K562 (cell line): Measurements from ENCODE around the gene SYNM. TPM values are rescaled to one million over a fixed set of nuclear protein-coding genes. Genes with fewer than 3 reads are reported as not detected.

Experiments used
- ATAC-seq: fragments of 200-7000 bp; cut with Tn5 transposase; 3 replicates; pipeline ENCODE4 v1.9.1; 2020; ENCODE audit warnings: moderate library complexity
- BruUV-seq: library from RNA; stranded (reverse); fragments of 400-500 nt; replicated peaks from 2 replicates; lab custom pipeline; 2021; lab: Mats Ljungman, UMichigan
- CTCF ChIA-PET: fragments of 300-600 bp; formaldehyde crosslinking; extraction: SDS; loops from one replicate; lab custom pipeline; 2021; ENCODE audit warnings: low intra/inter-chr PET ratio; lab: Yijun Ruan, JAX
- POLR2A ChIA-PET: fragments of 300-600, 350-650 bp; sonication (Branson Sonifier 250); formaldehyde crosslinking; extraction: SDS; loops from one replicate; lab custom pipeline; 2021; ENCODE audit warnings: antibody characterized with exemption, inconsistent platforms; lab: Yijun Ruan, JAX
- DNase-seq, 4 experiments: peaks; one replicate each; pipeline versions ENCODE4 v3.0.0 to v3.0.0-alpha.2; 2011 to 2018; ENCODE audit warnings: low spot score in 3 of 4, mixed read lengths in 3 of 4; ENCODE audit errors: extremely low read depth in 1 of 4
- FAIRE-seq: peaks from 2 replicates; lab custom pipeline; 2011; peaks lifted over from hg19 to GRCh38; lab: Jason Lieb, UNC
- H2AFZ ChIP-seq: 2 replicates; pipeline ENCODE4 v1.6.0; 2011; ENCODE audit warnings: low read depth, low read length, control low read depth, inconsistent platforms
- H3K27ac ChIP-seq: fragments of 200-600 bp; 3 replicates; pipeline ENCODE4 v1.8.0; 2011; ENCODE audit warnings: low read depth, mild to moderate bottlenecking, control low read depth, inconsistent platforms, low read length, moderate library complexity, mixed read lengths; ENCODE audit errors: extremely low read depth
- H3K27me3 ChIP-seq, 2 experiments: fragments of 300-600 bp in 1 of 2; 2 replicates in 1 of 2; 3 replicates in 1 of 2; pipeline versions ENCODE4 v1.6.0 to v1.8.0; 2011; ENCODE audit warnings: inconsistent platforms in 2 of 2, low read length in 2 of 2, mild to moderate bottlenecking in 1 of 2, mixed read lengths in 1 of 2, moderate library complexity in 1 of 2; ENCODE audit not compliant: control insufficient read depth in 2 of 2, insufficient read depth in 2 of 2
- H3K36me3 ChIP-seq: fragments of 300-600 bp; 3 replicates; pipeline ENCODE4 v1.8.0; 2011; ENCODE audit warnings: mild to moderate bottlenecking, low read length, inconsistent platforms; ENCODE audit not compliant: control insufficient read depth, insufficient read depth
- H3K4me1 ChIP-seq, 2 experiments: fragments of 200-600 bp in 1 of 2; replicated peaks in 1 of 2; 2 replicates in 1 of 2; 3 replicates in 1 of 2; pipeline versions ENCODE4 v1.5.1 to v1.8.0; 2011; ENCODE audit warnings: inconsistent platforms in 2 of 2, low read length in 2 of 2, mild to moderate bottlenecking in 1 of 2, mixed read lengths in 1 of 2, moderate library complexity in 1 of 2; ENCODE audit not compliant: control insufficient read depth in 2 of 2, insufficient read depth in 2 of 2
- H3K4me2 ChIP-seq: 2 replicates; pipeline ENCODE4 v1.6.1; 2011; ENCODE audit warnings: low read length, control low read depth, inconsistent platforms, mixed read lengths; ENCODE audit not compliant: insufficient read depth
- H3K4me3 ChIP-seq: fragments of 200-600 bp; sonication (generic), shearing (Covaris generic); 2 replicates; pipeline ENCODE4 v1.5.1; 2016; ENCODE audit warnings: control low read depth, inconsistent platforms
- H3K79me2 ChIP-seq: fragments of 200-600 bp; 3 replicates; pipeline ENCODE4 v1.8.0; 2011; ENCODE audit warnings: low read length, inconsistent platforms; ENCODE audit not compliant: control insufficient read depth, insufficient read depth
- H3K9ac ChIP-seq, 2 experiments: 2 replicates each; pipeline versions ENCODE4 v1.6.0 to v1.6.1; 2011; ENCODE audit warnings: low read depth in 2 of 2, low read length in 2 of 2, control low read depth in 1 of 2, inconsistent platforms in 1 of 2, mild to moderate bottlenecking in 1 of 2, mixed read lengths in 1 of 2; ENCODE audit not compliant: insufficient read depth in 1 of 2
- H3K9me1 ChIP-seq: one replicate; pipeline ENCODE4 v1.6.0; 2011; ENCODE audit warnings: inconsistent platforms, mild to moderate bottlenecking, low read length, moderate library complexity; ENCODE audit not compliant: control insufficient read depth, insufficient read depth
- H3K9me3 ChIP-seq: replicated peaks from 2 replicates; pipeline ENCODE4 v1.5.1; 2011; ENCODE audit warnings: low read depth, low read length, inconsistent platforms; ENCODE audit not compliant: control insufficient read depth, insufficient read depth
- H4K20me1 ChIP-seq: replicated peaks from 2 replicates; pipeline ENCODE4 v1.6.1; 2011; ENCODE audit warnings: low read length, inconsistent platforms, mixed read lengths; ENCODE audit not compliant: control insufficient read depth, insufficient read depth
- BRF2 ChIP-seq: IDR thresholded peaks from 3 replicates; pipeline ENCODE4 v1.6.1; 2011; ENCODE audit warnings: borderline replicate concordance, mild to moderate bottlenecking; ENCODE audit not compliant: insufficient read length, insufficient read depth
- CHAMP1 ChIP-seq: fragments of 450-650 bp; IDR thresholded peaks from 2 replicates; pipeline ENCODE4 v1.6.1; 2016; ENCODE audit warnings: mild to moderate bottlenecking
- ELF4 ChIP-seq: fragments of 450-650 bp; formaldehyde crosslinking; IDR thresholded peaks from 2 replicates; pipeline ENCODE4 v1.4.0; 2022; ENCODE audit warnings: missing genetic modification characterization
- FUS ChIP-seq: fragments of 200-400 bp; formaldehyde crosslinking; optimal IDR thresholded peaks from 2 replicates; pipeline ENCODE3; 2017; ENCODE audit warnings: low read depth, low read length
- HIVEP1 ChIP-seq: fragments of 250-450 bp; sonication (Bioruptor Pico); IDR thresholded peaks from 2 replicates; pipeline ENCODE4 v1.4.0; 2020; ENCODE audit warnings: mild to moderate bottlenecking
- MEF2A ChIP-seq: IDR thresholded peaks from 2 replicates; pipeline ENCODE4 v1.6.1; 2011; ENCODE audit warnings: low read depth, mild to moderate bottlenecking, low read length, moderate library complexity; ENCODE audit not compliant: control insufficient read depth
- MEF2D ChIP-seq: conservative IDR thresholded peaks from 2 replicates; pipeline ENCODE4 v1.6.1; 2016; ENCODE audit warnings: low read depth, missing genetic modification characterization, missing compliant biosample characterization
- MITF ChIP-seq: IDR thresholded peaks from 2 replicates; pipeline ENCODE4 v1.6.1; 2014; ENCODE audit warnings: antibody characterized with exemption
- PRMT5 ChIP-seq: sonication (generic); formaldehyde crosslinking; IDR thresholded peaks from 2 replicates; pipeline ENCODE4 v1.5.0; 2020; ENCODE audit warnings: missing genetic modification reagents
- TFE3 ChIP-seq: fragments of 450-650 bp; formaldehyde crosslinking; IDR thresholded peaks from 2 replicates; pipeline ENCODE4 v1.4.0; 2020; ENCODE audit warnings: mild to moderate bottlenecking, mixed read lengths
- THRAP3 ChIP-seq: fragments of 450-650 bp; IDR thresholded peaks from 2 replicates; pipeline ENCODE4 v1.6.1; 2016; ENCODE audit warnings: mild to moderate bottlenecking, inconsistent platforms, borderline replicate concordance
- ZFP30 ChIP-seq: fragments of 250-450 bp; sonication (Bioruptor Pico); IDR thresholded peaks from 2 replicates; pipeline ENCODE4 v1.8.0; 2022; ENCODE audit warnings: moderate library complexity, mild to moderate bottlenecking, inconsistent platforms, borderline replicate concordance
- WGBS: fragments of 100-300 bp; shearing (Covaris generic); methylation state at CpG from one replicate; pipeline ENCODE4 v1.1.6; 2016; ENCODE audit warnings: low coverage, mixed read lengths; ENCODE audit not compliant: insufficient coverage; ENCODE audit errors: missing lambda C conversion rate; 5-methylcytosine and 5-hydroxymethylcytosine counted together
- in situ Hi-C: fragments of 300-500 bp; cut with MboI; formaldehyde crosslinking; loops from 4 replicates; pipeline ENCODE4 v1.15.0; 2018; ENCODE audit warnings: inconsistent platforms, mixed read lengths
- intact Hi-C: fragments of 100-400 bp; cut with micrococcal nuclease; formaldehyde crosslinking; loops from 2 replicates; pipeline ENCODE4 v1.14.2; 2022
- polyA plus RNA-seq, 8 experiments: library from polyadenylated mRNA; depleted of rRNA in 4 of 8; stranded (reverse) in 5 of 8; unstranded in 3 of 8; fragments of >200 nt; fragmentation: Nextera tagmentation in 2 of 8; fragmentation: Illumina TruSeq in 1 of 8; extraction: Ambion mirVana in 2 of 8; extraction: Trizol in 1 of 8; gene quantifications; 2 replicates each; pipeline versions ENCODE4 v1.2.1 to v1.2.3, GENCODE V29; 2011 to 2014; ENCODE audit warnings: inconsistent platforms in 1 of 8, missing spikeins in 1 of 8
- total RNA-seq, 7 experiments: library from RNA; depleted of rRNA in 6 of 7; stranded (reverse); fragments of >200 nt in 6 of 7; fragmentation: Illumina TruSeq in 2 of 7; extraction: Trizol in 2 of 7; gene quantifications; 2 replicates each; pipeline versions ENCODE4 v1.2.1 to v1.2.3, GENCODE V29; 2011 to 2021; ENCODE audit warnings: low replicate concordance in 1 of 7

The SYNM gene
- total and polyA plus RNA-seq, 9 of the 15 experiments (the other 6 are each of a cell fraction or from before 2014, with no cell fraction given), result 0.01 to 0.42 (median 0.13) TPM

- H3K4me1 ChIP-seq, result no peaks in the 10 kb centered on the region
- POLR2A ChIA-PET, result interaction anchor here (1.4 kb wide), 1 partner anchor 14 kb away, joined by 4 read pairs; no protein-coding TSS in a partner anchor
- no peaks in the 10 kb centered on the region for H3K36me3 ChIP-seq
- CTCF ChIA-PET, result no interaction called here
- H3K27ac ChIP-seq, result no peak overlapping the region
- no peak overlapping the region for H2AFZ ChIP-seq
- no peaks in the 10 kb centered on the region for H3K79me2 ChIP-seq
- ATAC-seq, result no peak
- 0% methylated on average over 5 of the region's 5 CpGs for WGBS
- TF ChIP-seq CHAMP1 (no peak), PRMT5 (CRISPR knock-in tag) (no peak), ZFP30 (CRISPR knock-in tag) (no peak), MEF2A (no peak), BRF2 (no peak), MITF (no peak), ELF4 (CRISPR knock-in tag) (no peak), MEF2D (tag) (no peak), THRAP3 (no peak), HIVEP1 (no peak), TFE3 (CRISPR knock-in tag) (no peak), FUS (no peak)
- no peaks in the 10 kb centered on the region for H4K20me1 ChIP-seq
- no peak overlapping the region for H3K4me3 ChIP-seq
- in situ Hi-C loops, result no loop called here
- peaks cover 2 to 17% of the 10 kb centered on the region in 2 experiments; a peak in 3 of 5 replicates for H3K27me3 ChIP-seq
- H3K9me3 ChIP-seq, result no peaks in the 10 kb centered on the region
- no TSS peak for BruUV-seq
- no peaks in the 10 kb centered on the region for H3K9me1 ChIP-seq
- FAIRE-seq, result no peak
- DNase-seq, result no peak
- no peak overlapping the region for H3K4me2 ChIP-seq
- intact Hi-C loops, result loop anchor here (10.0 kb wide), 1 partner anchor 415 kb away; no protein-coding TSS in a partner anchor
- H3K9ac ChIP-seq, result no peak overlapping the region
Measured at GRCh38 chr15:99070208-99070607, 34.7 kb upstream of the SYNM start.
